HG02884 (cell line): Measurements from ENCODE around the gene COX5A.

ENCODE experiments used
- ATAC-seq: cut with Tn5 transposase; IDR thresholded peaks from one replicate; pipeline ENCODE4 v1.9.1; 2021; ENCODE audit warnings: mild to moderate bottlenecking, moderate library complexity; ENCODE audit not compliant: unreplicated experiment

COX5A gene

GRCh38 chr15:74937590-74938371 is at the start of gene COX5A:
Gene COX5A (minus strand): TSS chr15:74938073. CDS start chr15:74938014, 59 bp downstream.
- ATAC-seq, result peak; percentile 83

GRCh38 chr15:74983725-74984231 is 45.9 kb upstream of the COX5A start:
- ATAC-seq, result no peak

GRCh38 chr15:74982183-74982582 is 44.3 kb upstream of the COX5A start:
- ATAC-seq, result no peak

GRCh38 chr15:74978503-74978902 is 40.6 kb upstream of the COX5A start:
- ATAC-seq, result no peak

- no peak for ATAC-seq
Observed at GRCh38 chr15:74978077-74978476, 40.2 kb upstream of the COX5A start.

- no peak for ATAC-seq
Observed at GRCh38 chr15:74977599-74977998, 39.7 kb upstream of the COX5A start.

- no peak for ATAC-seq
Observed at GRCh38 chr15:74976159-74976558, 38.3 kb upstream of the COX5A start.

- no peak for ATAC-seq
Observed at GRCh38 chr15:74967670-74968069, 29.8 kb upstream of the COX5A start.

- ATAC-seq, result no peak
Observed at GRCh38 chr15:74964794-74965193, 26.9 kb upstream of the COX5A start.

GRCh38 chr15:74963213-74963612 is 25.3 kb upstream of the COX5A start:
- ATAC-seq, result no peak

- ATAC-seq, result no peak
Observed at GRCh38 chr15:74962671-74963070, 24.8 kb upstream of the COX5A start.

- ATAC-seq, result no peak
Observed at GRCh38 chr15:74962219-74962618, 24.3 kb upstream of the COX5A start.

- no peak for ATAC-seq
Observed at GRCh38 chr15:74961616-74962015, 23.7 kb upstream of the COX5A start.

- ATAC-seq, result no peak
Observed at GRCh38 chr15:74960995-74961588, 23.2 kb upstream of the COX5A start.

GRCh38 chr15:74960286-74960685 is 22.4 kb upstream of the COX5A start:
- ATAC-seq, result no peak

GRCh38 chr15:74959586-74959939 is 21.7 kb upstream of the COX5A start:
- ATAC-seq, result no peak

- no peak for ATAC-seq
Observed at GRCh38 chr15:74958908-74959585, 21.2 kb upstream of the COX5A start.

- no peak for ATAC-seq
Observed at GRCh38 chr15:74958320-74958907, 20.5 kb upstream of the COX5A start.

- ATAC-seq, result no peak
Observed at GRCh38 chr15:74957476-74958035, 19.7 kb upstream of the COX5A start.

GRCh38 chr15:74956648-74957475 is 19.0 kb upstream of the COX5A start, which contains the start of gene RPP25:
Gene RPP25 (minus strand): TSS chr15:74956772. CDS start chr15:74956583, 189 bp downstream.
- peak; percentile 62 for ATAC-seq
